Activated CD4-positive, CD25-positive, alpha-beta regulatory T cell treated with anti-CD3 and anti-CD28 coated beads, Interleukin-2, amount 50 U/mL, for 72 hours (primary cell): ENCODE results near the gene C4A.
"Not testable (repeated sequence)": the region's sequence is repeated elsewhere in the genome, so short reads cannot be mapped to it uniquely, and the experiment has no call there.

Experiments
- DNase-seq: peaks from one replicate; pipeline ENCODE4 v3.0.0; 2021

The C4A gene

DNA sequence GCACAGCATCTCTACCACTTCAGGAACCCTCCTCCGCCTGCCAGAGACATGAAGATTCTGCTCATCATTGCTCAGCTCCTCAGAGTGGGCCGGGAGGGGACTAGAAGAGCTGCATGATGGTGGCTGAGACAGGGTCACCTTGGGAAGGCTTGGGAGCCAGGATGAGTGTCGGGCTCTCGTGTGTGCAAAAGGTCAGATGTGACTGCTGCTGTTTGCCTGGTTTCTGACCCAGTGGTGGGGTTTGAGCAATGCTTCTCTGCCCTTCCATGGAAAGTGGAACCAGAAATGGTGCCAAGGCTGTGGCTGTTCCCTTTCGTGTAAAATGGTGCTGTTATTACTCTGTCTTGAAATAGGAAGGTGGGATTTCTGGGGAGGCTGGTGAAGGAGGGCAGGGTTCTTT is 859 bp upstream of the C4A start:
- DNase-seq: not testable (repeated sequence)

DNA sequence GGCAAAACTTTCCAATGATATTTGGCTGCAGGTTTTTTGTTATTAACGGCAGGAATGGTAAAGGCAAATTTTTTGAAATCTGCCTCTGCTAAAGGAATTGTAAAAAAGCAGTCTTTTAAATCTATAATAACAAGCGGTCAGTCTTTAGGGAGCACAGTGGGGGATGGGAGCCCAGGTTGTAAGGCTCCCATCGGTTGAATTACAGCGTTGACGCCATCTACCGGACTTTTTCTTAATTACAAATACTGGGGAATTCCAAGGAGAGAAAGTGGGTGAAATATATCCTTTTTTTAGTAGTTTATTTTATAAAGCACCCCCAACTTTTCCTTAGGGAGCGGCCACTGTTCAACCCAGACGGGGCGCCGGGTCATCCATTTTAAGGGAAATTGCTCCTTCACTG is 7.5 kb downstream of the C4A start:
- DNase-seq: not testable (repeated sequence)

DNA sequence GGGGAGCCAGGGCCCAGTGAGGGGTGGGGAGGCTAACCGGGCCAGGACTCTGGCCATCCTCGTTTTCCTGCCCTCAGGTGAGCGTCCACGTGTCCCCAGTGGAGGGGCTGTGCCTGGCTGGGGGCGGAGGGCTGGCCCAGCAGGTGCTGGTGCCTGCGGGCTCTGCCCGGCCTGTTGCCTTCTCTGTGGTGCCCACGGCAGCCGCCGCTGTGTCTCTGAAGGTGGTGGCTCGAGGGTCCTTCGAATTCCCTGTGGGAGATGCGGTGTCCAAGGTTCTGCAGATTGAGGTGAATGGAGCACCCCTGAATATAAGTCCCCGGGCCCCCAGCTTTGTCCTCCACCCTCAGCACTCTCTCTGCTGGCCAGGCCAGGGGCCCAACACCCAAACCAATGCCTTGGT is 12.6 kb downstream of the C4A start:
- DNase-seq: not testable (repeated sequence)

DNA sequence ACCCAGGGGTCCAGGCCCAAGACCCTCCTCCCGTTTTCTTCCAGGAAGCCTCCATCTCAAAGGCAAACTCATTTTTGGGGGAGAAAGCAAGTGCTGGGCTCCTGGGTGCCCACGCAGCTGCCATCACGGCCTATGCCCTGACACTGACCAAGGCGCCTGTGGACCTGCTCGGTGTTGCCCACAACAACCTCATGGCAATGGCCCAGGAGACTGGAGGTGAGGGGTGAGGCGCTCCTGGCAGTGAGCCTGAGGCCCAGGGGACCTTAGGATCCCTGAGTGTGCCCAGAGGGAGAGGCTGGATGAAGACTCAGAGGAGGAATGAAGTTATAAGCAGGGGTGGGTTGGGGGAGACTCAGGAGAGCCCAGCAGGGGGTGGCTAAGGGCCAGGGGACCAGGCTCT is 14.5 kb downstream of the C4A start:
- not testable (repeated sequence) for DNase-seq

DNA sequence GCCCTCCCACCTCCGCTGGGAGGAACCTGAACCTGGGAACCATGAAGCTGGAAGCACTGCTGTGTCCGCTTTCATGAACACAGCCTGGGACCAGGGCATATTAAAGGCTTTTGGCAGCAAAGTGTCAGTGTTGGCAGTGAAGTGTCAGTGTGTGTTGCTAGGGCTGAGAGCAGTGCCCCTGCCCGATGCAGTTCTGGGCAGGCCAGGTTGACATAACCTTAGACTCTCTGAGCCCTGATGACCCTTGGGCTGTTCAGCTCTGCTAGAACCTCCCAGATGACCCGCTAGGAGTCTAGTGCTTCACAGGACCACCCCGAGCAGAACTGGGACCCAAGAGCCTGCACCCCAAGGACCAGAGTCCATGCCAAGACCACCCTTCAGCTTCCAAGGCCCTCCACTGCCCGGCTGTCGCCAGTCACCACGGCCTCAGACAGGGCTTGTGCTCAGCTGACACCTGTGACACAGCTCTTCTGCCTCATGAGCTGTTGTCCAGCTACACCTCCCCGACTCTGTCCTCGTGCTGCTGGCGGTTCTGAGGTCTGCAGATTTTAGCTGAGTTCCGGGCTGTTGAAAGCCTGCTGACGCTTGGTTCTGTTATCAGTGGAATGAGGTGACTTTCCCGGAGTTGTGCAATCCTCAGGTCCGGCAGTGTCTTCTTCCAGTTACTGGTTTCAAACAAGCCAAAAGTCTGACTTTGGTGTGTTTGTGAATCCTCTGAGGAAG is 20.9 kb downstream of the C4A start:
- DNase-seq: not testable (repeated sequence)

DNA sequence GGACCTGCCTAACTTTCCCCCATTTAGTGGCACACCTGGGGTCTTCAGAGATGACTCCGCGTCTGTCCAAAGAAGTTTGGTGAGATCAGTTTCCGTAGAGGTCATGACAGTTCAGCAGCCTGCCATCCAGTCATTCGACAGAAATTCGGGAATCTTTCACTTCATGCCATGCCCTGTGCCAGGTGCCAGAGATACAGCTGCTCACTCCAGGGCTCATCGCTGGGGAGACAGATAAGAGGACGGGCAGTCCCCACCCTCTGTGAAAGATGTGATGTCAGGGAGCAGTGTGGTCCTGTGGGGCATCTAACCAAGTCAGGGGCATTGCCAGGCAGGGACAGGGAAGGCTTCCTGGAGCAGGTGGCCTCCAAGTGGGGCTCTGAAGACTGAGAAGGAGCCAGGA is 21.4 kb downstream of the C4A start:
- DNase-seq: not testable (repeated sequence)

DNA sequence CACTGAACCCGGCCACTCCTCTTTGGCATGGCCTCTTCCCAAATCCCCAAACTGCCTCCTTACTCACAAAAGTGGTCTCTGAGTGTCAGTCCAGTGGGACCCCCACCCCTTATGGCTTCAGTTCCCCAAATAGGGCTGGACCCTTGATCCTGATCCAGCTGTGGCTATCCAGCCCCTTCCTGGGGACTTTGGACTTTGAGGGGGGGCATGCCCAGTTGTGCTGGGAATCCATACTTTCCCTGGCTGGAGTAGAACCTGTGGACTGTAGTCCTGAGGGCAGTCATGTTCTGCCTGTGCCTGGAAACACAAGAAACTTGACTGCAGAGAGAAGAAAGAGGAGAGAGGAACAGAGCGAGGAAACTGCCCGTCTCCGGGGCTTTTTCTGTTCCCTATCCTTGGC is 22.5 kb downstream of the C4A start:
- DNase-seq: not testable (repeated sequence)

DNA sequence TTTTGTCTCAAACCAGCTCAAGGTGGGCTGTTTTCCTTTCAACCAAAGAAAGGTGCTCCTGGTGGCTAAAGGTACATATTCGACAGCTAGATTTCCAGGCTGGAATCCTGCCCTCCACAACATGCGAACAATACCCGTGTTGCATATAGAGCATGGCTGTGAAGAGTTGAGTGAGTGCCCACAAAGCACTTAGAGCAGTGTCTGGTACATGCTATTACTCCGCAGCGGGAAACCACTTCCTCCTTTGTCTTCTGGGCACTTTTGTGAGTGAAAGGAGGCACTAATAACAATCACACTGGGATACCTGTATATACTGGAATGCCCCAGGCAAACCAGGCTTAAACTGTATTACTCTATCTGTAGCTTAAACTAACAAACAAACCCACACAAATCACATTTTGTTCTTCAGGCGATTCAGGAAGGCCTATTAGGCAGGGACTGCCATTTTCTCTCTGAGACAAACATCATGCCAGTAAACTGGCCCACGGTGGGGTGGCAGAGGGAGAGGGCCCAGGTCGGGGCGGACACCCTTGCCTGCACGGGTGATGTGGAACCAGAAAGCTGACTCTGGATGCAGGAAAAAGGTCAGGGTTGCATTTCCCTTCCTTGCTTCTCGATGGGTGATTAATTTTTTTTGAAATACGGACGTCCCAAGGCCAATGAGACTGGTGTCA is 23.1 kb downstream of the C4A start:
- not testable (repeated sequence) for DNase-seq

DNA sequence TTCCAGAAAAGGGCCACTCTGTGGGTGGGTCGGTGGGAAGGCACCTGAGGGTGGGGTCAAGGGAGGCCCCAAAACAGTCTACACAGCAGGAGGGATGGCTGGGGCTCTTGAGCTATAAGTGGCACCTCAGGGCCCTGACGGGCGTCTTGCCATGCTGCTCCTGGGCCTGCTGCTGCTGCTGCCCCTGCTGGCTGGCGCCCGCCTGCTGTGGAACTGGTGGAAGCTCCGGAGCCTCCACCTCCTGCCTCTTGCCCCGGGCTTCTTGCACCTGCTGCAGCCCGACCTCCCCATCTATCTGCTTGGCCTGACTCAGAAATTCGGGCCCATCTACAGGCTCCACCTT is 23.7 kb downstream of the C4A start:
- DNase-seq: not testable (repeated sequence)

DNA sequence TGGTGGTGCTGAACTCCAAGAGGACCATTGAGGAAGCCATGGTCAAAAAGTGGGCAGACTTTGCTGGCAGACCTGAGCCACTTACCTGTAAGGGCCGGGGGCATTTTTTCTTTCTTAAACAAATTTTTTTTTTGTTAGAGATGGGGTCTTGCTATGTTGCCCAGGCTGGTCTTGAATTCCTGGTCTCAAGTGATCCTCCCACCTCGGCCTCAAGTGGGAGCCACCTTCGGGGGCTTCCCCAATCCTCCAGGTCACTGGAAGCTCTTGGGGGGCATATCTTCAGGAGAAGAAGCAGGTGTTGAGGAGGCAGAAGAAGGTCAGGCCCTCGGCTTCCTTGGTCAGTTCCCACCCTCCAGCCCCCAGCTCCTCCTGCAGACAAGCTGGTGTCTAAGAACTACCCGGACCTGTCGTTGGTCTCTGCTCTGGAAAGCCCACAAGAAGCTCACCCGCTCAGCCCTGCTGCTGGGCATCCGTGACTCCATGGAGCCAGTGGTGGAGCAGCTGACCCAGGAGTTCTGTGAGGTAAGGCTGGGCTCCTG is 24.2 kb downstream of the C4A start:
- DNase-seq: not testable (repeated sequence)

DNA sequence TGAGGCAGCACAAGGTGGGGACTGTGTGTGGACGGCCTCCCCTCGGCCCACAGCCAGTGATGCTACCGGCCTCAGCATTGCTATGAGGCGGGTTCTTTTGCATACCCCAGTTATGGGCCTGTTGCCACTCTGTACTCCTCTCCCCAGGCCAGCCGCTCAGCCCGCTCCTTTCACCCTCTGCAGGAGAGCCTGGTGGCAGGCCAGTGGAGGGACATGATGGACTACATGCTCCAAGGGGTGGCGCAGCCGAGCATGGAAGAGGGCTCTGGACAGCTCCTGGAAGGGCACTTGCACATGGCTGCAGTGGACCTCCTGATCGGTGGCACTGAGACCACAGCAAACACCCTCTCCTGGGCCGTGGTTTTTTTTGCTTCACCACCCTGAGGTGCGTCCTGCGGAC is 25.2 kb downstream of the C4A start:
- DNase-seq: not testable (repeated sequence)

DNA sequence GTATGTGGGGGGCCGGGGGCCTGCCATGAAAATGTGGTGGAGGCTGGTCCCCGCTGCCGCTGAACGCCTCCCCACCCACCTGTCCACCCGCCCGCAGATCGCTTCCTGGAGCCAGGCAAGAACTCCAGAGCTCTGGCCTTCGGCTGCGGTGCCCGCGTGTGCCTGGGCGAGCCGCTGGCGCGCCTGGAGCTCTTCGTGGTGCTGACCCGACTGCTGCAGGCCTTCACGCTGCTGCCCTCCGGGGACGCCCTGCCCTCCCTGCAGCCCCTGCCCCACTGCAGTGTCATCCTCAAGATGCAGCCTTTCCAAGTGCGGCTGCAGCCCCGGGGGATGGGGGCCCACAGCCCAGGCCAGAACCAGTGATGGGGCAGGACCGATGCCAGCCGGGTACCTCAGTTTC is 26.2 kb downstream of the C4A start:
- DNase-seq: not testable (repeated sequence)

DNA sequence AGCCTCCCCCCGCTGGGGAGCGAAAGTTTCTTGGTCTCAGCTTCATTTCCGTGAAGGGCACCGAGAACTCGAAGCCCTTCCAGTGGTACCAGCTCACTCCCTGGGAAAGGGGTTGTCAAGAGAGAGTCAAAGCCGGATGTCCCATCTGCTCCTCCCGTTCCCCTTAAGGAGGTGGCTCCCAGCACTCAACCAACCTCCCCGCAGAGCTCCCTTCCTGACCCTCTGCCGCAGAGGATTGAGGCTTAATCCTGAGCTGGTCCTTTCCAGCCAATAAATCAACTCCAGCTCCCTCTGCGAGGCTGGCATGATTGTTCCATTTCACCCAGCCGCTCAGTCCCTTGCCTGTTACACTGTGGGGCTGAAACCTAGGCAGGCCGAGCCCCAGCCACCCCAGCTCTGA is 26.8 kb downstream of the C4A start:
- DNase-seq: not testable (repeated sequence)

DNA sequence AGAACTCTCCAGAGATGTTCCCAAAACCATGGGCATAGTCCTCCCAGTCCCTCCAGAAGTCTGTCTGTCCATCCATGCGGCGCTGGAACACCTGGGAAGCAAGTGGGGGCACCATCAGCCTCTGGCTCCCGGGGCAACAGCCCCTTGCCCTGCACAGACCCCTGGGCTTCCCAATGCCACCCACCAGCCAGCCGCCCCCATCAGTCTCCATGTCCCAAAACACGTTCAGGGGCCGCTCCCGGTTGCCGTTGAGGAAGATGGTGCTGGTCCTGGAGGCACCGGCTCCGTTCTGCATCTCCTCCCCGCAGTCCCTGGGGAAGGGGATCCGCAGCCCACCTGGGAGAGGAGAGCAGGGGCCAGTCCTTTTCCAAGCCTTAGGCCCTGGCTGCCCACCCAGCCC is 27.7 kb downstream of the C4A start:
- DNase-seq: not testable (repeated sequence)

DNA sequence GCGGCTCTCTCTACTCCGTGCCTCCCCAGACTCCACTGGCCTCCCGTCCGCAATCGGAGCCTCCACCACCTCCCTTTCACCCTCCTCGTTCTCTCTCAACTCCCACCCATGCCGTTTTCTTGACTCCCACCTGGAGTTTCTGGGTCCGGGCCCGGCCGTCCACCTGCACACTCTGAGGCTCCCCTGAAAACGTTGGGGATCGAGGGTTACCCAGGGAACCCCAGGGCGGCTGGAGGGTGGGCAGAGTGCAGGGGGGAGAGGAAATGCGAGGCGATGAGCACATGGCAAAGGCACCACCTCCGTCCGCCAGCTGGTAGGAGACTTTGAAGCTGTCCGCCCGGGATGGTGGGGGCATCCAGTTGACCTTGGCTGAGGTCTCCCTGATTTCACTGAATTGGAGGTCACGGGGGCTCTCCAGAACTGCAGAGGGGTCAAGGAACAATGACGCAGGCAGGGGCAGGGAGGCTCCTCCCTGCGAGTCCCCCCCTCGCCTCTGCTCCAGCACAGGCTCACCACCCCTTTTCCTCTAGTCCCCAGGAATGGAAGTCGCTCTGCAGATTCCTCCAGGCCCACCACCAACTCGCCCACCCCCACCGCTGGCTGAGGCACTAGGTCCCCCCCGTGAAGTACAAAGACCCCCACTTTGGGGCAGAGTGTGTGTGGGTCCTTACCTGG is 29.1 kb downstream of the C4A start:
- not testable (repeated sequence) for DNase-seq

DNA sequence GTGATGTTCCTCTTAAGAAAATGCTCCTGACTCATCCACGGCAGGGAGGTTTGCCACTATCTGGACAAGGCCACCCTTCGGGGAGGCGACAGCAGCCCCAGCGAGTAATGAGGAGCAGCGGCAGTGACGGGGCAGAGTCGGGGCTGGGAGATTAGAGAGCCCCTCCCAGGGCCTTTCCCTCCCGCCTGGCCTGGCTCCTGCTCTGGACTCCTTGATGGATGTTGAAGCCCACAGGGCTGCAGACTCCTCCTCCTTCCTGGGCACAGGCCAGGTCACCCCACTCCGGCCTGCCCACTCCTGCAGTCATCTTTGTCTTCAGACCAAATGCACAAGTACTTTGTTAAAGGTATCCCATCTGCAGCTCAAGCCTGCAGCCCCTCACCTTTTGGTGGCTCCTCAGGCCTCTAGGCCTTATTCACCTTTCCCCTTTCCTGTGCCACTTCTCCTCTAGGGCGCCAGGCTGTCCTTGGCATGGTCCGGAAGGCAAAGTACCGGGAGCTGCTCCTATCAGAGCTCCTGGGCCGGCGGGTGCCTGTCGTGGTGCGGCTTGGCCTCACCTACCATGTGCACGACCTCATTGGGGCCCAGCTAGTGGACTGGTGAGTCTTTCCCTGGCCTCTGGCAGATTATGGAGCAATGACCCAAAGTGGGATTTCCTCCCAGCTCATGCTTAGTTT is 31.2 kb downstream of the C4A start:
- DNase-seq: not testable (repeated sequence)

DNA sequence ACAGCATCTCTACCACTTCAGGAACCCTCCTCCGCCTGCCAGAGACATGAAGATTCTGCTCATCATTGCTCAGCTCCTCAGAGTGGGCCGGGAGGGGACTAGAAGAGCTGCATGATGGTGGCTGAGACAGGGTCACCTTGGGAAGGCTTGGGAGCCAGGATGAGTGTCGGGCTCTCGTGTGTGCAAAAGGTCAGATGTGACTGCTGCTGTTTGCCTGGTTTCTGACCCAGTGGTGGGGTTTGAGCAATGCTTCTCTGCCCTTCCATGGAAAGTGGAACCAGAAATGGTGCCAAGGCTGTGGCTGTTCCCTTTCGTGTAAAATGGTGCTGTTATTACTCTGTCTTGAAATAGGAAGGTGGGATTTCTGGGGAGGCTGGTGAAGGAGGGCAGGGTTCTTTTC is 31.9 kb downstream of the C4A start:
- DNase-seq: not testable (repeated sequence)

DNA sequence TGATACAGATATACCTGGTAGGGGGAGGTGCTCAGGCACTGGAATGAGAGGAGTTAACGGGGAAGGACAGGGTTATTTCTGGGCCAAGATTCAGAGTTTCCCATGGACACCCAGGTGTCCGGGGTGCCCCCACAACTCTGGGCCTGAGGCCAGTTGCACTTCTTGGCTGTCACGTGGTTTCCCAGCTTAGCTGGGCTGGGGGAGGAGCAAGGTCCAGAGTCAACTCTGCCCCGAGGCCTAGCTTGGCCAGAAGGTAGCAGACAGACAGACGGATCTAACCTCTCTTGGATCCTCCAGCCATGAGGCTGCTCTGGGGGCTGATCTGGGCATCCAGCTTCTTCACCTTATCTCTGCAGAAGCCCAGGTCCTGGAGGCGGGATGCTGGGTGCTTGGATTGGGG is 32.7 kb downstream of the C4A start, which contains the start of gene C4B:
Gene C4B (plus strand): TSS at position 249 of the 400 bp plus-strand sequence. CDS start 51 bp downstream, at position 300.
- DNase-seq: not testable (repeated sequence)

DNA sequence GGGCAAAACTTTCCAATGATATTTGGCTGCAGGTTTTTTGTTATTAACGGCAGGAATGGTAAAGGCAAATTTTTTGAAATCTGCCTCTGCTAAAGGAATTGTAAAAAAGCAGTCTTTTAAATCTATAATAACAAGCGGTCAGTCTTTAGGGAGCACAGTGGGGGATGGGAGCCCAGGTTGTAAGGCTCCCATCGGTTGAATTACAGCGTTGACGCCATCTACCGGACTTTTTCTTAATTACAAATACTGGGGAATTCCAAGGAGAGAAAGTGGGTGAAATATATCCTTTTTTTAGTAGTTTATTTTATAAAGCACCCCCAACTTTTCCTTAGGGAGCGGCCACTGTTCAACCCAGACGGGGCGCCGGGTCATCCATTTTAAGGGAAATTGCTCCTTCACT is 40.2 kb downstream of the C4A start:
- not testable (repeated sequence) for DNase-seq

DNA sequence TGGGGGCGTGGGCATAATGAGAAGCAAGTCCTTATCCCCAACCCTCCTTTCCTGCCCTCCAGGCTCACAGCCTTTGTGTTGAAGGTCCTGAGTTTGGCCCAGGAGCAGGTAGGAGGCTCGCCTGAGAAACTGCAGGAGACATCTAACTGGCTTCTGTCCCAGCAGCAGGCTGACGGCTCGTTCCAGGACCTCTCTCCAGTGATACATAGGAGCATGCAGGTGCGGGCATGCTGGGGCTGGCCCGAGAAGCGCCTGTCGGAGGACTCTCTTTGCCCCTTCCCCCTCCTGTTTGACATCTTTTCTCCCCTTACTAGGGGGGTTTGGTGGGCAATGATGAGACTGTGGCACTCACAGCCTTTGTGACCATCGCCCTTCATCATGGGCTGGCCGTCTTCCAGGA is 46.8 kb downstream of the C4A start:
- DNase-seq: not testable (repeated sequence)

DNA sequence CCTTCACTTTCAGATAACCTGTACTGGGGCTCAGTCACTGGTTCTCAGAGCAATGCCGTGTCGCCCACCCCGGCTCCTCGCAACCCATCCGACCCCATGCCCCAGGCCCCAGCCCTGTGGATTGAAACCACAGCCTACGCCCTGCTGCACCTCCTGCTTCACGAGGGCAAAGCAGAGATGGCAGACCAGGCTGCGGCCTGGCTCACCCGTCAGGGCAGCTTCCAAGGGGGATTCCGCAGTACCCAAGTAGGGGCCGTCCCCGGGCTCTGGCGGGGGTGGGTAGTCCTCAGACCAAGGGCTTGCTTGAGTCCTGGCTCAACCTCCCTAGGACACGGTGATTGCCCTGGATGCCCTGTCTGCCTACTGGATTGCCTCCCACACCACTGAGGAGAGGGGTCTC is 47.7 kb downstream of the C4A start:
- not testable (repeated sequence) for DNase-seq

DNA sequence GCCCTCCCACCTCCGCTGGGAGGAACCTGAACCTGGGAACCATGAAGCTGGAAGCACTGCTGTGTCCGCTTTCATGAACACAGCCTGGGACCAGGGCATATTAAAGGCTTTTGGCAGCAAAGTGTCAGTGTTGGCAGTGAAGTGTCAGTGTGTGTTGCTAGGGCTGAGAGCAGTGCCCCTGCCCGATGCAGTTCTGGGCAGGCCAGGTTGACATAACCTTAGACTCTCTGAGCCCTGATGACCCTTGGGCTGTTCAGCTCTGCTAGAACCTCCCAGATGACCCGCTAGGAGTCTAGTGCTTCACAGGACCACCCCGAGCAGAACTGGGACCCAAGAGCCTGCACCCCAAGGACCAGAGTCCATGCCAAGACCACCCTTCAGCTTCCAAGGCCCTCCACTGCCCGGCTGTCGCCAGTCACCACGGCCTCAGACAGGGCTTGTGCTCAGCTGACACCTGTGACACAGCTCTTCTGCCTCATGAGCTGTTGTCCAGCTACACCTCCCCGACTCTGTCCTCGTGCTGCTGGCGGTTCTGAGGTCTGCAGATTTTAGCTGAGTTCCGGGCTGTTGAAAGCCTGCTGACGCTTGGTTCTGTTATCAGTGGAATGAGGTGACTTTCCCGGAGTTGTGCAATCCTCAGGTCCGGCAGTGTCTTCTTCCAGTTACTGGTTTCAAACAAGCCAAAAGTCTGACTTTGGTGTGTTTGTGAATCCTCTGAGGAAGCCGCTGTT is 53.6 kb downstream of the C4A start:
- not testable (repeated sequence) for DNase-seq
